Measurements from ENCODE around the gene XPO6. TPM values are rescaled to one million over a fixed set of nuclear protein-coding genes. Genes with fewer than 3 reads are reported as not detected.
"Not testable (repeated sequence)": the region's sequence is repeated elsewhere in the genome, so short reads cannot be mapped to it uniquely, and the experiment has no call there.

Gene XPO6
- total RNA-seq, 2 experiments from 2014 or later, result 130 to 167 TPM

DNA sequence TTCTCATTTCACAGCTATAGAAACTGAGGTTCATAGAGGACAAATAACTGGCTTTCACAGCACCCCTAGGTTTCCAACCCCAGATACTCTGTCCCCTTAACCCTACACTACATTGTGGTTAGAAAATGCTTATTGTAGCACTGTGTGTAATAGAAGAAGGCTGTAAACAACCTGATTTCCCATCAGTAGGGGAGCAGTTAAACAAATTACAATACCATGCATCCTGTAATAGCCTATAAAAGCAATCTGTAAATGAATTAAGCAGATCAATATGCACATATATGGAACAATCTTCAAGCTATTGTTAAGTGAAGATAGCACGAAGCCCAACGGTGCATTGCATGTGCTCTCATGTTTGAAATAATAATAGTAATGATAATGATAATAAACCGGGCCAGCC lies 39.2 kb upstream of the XPO6 start:
- Histone ChIP-seq H4K20me1 (ENCODE audit: insufficient read depth, low read length) (no peaks in the 10 kb centered on the region), H3K36me3 (ENCODE audit: insufficient read depth, low read length) (no peaks in the 10 kb centered on the region), H3K27ac (ENCODE audit: low read depth, low read length, poor library complexity, severe bottlenecking) (no peak overlapping the region), H2AFZ (ENCODE audit: low read length) (no peak overlapping the region), H3K9me3 (ENCODE audit: low read length) (0 out of 2 replicates have a peak, but pooled peaks cover 4% of the 10 kb centered on the region), H3K4me3 (ENCODE audit: low read depth, low read length, poor library complexity, severe bottlenecking) (no peak overlapping the region), H3K4me1 (ENCODE audit: insufficient read depth, low read length, poor library complexity, severe bottlenecking) (no peaks in the 10 kb centered on the region), H3K4me2 (ENCODE audit: low read length) (no peak overlapping the region), H3K9me2 (ENCODE audit: insufficient read depth, low read length) (no peaks in the 10 kb centered on the region), H3K79me2 (ENCODE audit: insufficient read depth, low read depth, low read length) (no peaks in the 10 kb centered on the region)
- POLR2A ChIA-PET, result interaction anchor here (0.6 kb wide), 1 partner anchor 10 kb away, joined by 4 read pairs; no protein-coding TSS in a partner anchor
- DNase-seq (ENCODE audit: low spot score), result no peak
- intact Hi-C loops (cut with micrococcal nuclease; ENCODE audit: unreplicated experiment), result no loop called here
- CTCF ChIA-PET (ENCODE audit: unreplicated experiment), result no interaction called here
- no peak for TF ChIP-seq EZH2phosphoT487 (IDR thresholded peaks at IDR 0.05; ENCODE audit: borderline replicate concordance, low read depth, low read length)
- TF ChIP-seq, protein P1, sequence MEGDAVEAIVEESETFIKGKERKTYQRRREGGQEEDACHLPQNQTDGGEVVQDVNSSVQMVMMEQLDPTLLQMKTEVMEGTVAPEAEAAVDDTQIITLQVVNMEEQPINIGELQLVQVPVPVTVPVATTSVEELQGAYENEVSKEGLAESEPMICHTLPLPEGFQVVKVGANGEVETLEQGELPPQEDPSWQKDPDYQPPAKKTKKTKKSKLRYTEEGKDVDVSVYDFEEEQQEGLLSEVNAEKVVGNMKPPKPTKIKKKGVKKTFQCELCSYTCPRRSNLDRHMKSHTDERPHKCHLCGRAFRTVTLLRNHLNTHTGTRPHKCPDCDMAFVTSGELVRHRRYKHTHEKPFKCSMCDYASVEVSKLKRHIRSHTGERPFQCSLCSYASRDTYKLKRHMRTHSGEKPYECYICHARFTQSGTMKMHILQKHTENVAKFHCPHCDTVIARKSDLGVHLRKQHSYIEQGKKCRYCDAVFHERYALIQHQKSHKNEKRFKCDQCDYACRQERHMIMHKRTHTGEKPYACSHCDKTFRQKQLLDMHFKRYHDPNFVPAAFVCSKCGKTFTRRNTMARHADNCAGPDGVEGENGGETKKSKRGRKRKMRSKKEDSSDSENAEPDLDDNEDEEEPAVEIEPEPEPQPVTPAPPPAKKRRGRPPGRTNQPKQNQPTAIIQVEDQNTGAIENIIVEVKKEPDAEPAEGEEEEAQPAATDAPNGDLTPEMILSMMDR (conservative IDR thresholded peaks at IDR 0.05; ENCODE audit: low read length), result no peak
- BruUV-seq (replicated peaks), result no TSS peak

DNA sequence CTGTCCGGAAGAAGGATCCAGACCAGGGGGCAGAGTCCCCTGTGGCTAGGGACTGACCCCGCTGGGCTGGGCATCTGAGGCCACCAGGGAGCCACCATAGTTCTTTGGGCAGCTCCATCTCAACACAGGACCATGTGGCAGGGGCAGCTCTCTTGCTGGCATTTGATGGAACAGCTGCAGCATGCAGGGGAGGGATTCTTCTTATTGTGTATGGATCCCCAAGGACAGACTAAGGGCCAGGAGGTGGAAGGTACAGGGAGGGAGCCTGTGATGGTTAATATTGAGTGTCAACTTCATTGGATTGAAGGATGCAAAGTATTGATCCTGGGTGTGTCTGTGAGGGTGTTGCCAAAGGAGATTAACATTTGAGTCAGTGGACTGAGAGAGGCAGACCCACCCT lies 37.7 kb upstream of the XPO6 start:
- H3K4me3 ChIP-seq (ENCODE audit: low read depth, low read length, poor library complexity, severe bottlenecking); CTCF ChIA-PET (ENCODE audit: unreplicated experiment); H4K20me1 ChIP-seq (ENCODE audit: insufficient read depth, low read length): not testable (repeated sequence)

DNA sequence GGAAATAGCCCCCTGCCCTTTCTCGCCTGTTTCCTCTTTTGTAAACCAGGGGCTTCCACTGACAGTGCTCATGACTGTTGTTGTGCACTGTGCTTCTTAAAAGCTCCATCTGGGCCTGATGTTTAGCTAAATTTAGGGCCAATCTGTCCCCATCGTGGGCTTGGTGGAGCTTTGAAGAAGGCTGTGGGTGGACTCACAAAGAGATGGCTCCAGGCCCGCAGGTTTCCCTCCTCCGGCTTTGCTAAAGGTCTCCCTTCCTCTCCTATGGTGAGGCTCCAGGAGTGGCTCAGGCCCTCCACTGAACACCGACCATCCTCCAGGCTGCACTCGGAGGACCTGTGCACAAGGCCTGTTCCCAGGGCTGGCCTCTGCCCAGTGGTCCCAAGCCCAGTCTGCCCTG lies 30.2 kb upstream of the XPO6 start:
- DNase-seq (ENCODE audit: low spot score), result no peak
- Histone ChIP-seq H3K4me1 (ENCODE audit: insufficient read depth, low read length, poor library complexity, severe bottlenecking) (no peaks in the 10 kb centered on the region), H3K79me2 (ENCODE audit: insufficient read depth, low read depth, low read length) (no peaks in the 10 kb centered on the region), H3K27ac (ENCODE audit: low read depth, low read length, poor library complexity, severe bottlenecking) (no peak overlapping the region), H3K4me3 (ENCODE audit: low read depth, low read length, poor library complexity, severe bottlenecking) (no peak overlapping the region), H3K4me2 (ENCODE audit: low read length) (no peak overlapping the region), H4K20me1 (ENCODE audit: insufficient read depth, low read length) (no peaks in the 10 kb centered on the region), H3K9me2 (ENCODE audit: insufficient read depth, low read length) (no peaks in the 10 kb centered on the region), H3K9me3 (ENCODE audit: low read length) (peaks cover 8% of the 10 kb centered on the region; the same call in 1 of the 2 replicates), H2AFZ (ENCODE audit: low read length) (no peak overlapping the region), H3K36me3 (ENCODE audit: insufficient read depth, low read length) (no peaks in the 10 kb centered on the region)
- TF ChIP-seq EZH2phosphoT487 (IDR thresholded peaks at IDR 0.05; ENCODE audit: borderline replicate concordance, low read depth, low read length), result no peak
- TF ChIP-seq, protein P1 (conservative IDR thresholded peaks at IDR 0.05; ENCODE audit: low read length), result no peak
- POLR2A ChIA-PET, result no interaction called here
- intact Hi-C loops (cut with micrococcal nuclease; ENCODE audit: unreplicated experiment), result no loop called here
- no TSS peak for BruUV-seq (replicated peaks)
- CTCF ChIA-PET (ENCODE audit: unreplicated experiment), result no interaction called here

More for the DNA sequence above, 37.7 kb upstream of the XPO6 start:
- BruUV-seq (replicated peaks); H3K4me2 ChIP-seq (ENCODE audit: low read length); DNase-seq (ENCODE audit: low spot score); H3K9me3 ChIP-seq (ENCODE audit: low read length); intact Hi-C loops (cut with micrococcal nuclease; ENCODE audit: unreplicated experiment); H2AFZ ChIP-seq (ENCODE audit: low read length); H3K27ac ChIP-seq (ENCODE audit: low read depth, low read length, poor library complexity, severe bottlenecking); H3K36me3 ChIP-seq (ENCODE audit: insufficient read depth, low read length); H3K4me1 ChIP-seq (ENCODE audit: insufficient read depth, low read length, poor library complexity, severe bottlenecking); H3K79me2 ChIP-seq (ENCODE audit: insufficient read depth, low read depth, low read length); H3K9me2 ChIP-seq (ENCODE audit: insufficient read depth, low read length): not testable (repeated sequence)
- POLR2A ChIA-PET, result interaction anchor here (0.6 kb wide), 1 partner anchor 319 kb away, joined by 4 read pairs; no protein-coding TSS in a partner anchor
